Measurements from ENCODE around the gene UBE2B.

GRCh38 chr5:134365604-134366003, 5.8 kb upstream of the UBE2B start:
- TF ChIP-seq CTCF (IDR thresholded peaks at IDR 0.05) (no peak), POLR2A (IDR thresholded peaks at IDR 0.05) (no peak)

Measured in Peyer's patch (tissue), 4 donors.